IPS-20b (cell line): ENCODE data around the gene OST4.
"Not testable (repeated sequence)": the region's sequence is repeated elsewhere in the genome, so short reads cannot be mapped to it uniquely, and the experiment has no call there.

Experiments
- H3K27ac ChIP-seq: one replicate; pipeline ENCODE4 v1.5.1; 2013; ENCODE audit warnings: low read length
- H3K27me3 ChIP-seq: 2 replicates; pipeline ENCODE4 v1.6.1; 2013; ENCODE audit warnings: mild to moderate bottlenecking, low read length, inconsistent platforms; ENCODE audit not compliant: insufficient read depth
- H3K36me3 ChIP-seq: 2 replicates; pipeline ENCODE4 v1.6.1; 2013; ENCODE audit warnings: low read depth, mild to moderate bottlenecking, inconsistent platforms, low read length, moderate library complexity; ENCODE audit not compliant: insufficient read depth
- H3K4me1 ChIP-seq: 2 replicates; pipeline ENCODE4 v1.6.1; 2013; ENCODE audit warnings: mild to moderate bottlenecking, control low read depth, inconsistent platforms, low read length, moderate library complexity; ENCODE audit not compliant: insufficient read depth
- H3K4me3 ChIP-seq: 2 replicates; pipeline ENCODE4 v1.5.1; 2013; ENCODE audit warnings: mild to moderate bottlenecking, low read length, inconsistent platforms
- H3K9ac ChIP-seq: 2 replicates; pipeline ENCODE4 v1.6.1; 2013; ENCODE audit warnings: low read depth, mild to moderate bottlenecking, inconsistent platforms, low read length, moderate library complexity
- H3K9me3 ChIP-seq: 2 replicates; pipeline ENCODE4 v1.6.1; 2013; ENCODE audit warnings: mild to moderate bottlenecking, low read depth, low read length, inconsistent platforms; ENCODE audit not compliant: insufficient read depth

The OST4 gene

DNA sequence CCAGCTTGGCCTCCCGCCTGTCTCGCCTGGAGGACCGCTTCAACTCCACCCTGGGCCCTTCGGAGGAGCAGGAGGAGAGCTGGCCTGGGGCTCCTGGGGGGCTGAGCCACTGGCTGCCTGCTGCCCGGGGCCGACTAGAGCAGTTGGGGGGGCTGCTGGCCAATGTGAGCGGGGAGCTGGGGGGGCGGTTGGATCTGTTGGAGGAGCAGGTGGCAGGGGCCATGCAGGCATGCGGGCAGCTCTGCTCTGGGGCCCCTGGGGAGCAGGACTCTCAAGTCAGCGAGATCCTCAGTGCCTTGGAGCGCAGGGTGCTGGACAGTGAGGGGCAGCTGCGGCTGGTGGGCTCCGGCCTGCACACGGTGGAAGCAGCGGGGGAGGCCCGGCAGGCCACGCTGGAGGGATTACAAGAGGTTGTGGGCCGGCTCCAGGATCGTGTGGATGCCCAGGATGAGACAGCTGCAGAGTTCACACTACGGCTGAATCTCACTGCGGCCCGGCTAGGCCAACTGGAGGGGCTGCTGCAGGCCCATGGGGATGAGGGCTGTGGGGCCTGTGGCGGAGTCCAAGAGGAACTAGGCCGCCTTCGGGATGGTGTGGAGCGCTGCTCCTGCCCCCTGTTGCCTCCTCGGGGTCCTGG, 11.4 kb upstream of the OST4 start:
- Histone ChIP-seq H3K4me3 (no peak overlapping the region), H3K36me3 (no peaks in the 10 kb centered on the region), H3K4me1 (peaks cover 11% of the 10 kb centered on the region; the same call in 1 of the 2 replicates), H3K27ac (no peak overlapping the region), H3K9ac (no peak overlapping the region), H3K9me3 (no peaks in the 10 kb centered on the region), H3K27me3 (peaks cover 28% of the 10 kb centered on the region)

DNA sequence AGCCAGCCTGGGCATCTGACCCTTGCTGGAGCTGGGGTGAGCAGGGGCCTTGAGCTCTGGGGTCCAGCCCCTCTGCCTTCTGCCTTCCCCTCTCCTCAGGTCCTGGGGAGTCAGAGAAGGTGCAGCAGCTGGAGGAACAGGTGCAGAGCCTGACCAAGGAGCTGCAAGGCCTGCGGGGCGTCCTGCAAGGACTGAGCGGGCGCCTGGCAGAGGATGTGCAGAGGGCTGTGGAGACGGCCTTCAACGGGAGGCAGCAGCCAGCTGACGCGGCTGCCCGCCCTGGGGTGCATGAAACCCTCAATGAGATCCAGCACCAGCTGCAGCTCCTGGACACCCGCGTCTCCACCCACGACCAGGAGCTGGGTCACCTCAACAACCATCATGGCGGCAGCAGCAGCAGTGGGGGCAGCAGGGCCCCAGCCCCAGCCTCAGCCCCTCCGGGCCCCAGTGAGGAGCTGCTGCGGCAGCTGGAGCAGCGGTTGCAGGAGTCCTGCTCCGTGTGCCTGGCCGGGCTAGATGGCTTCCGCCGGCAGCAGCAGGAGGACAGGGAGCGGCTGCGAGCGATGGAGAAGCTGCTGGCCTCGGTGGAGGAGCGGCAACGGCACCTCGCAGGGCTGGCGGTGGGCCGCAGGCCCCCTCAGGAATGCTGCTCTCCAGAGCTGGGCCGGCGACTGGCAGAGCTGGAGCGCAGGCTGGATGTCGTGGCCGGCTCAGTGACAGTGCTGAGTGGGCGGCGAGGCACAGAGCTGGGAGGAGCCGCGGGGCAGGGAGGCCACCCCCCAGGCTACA, 10.7 kb upstream of the OST4 start:
- H3K27ac ChIP-seq = no peak overlapping the region
- H3K4me3 ChIP-seq = no peak overlapping the region
- peaks cover 8% of the 10 kb centered on the region; the same call in 1 of the 2 replicates for H3K4me1 ChIP-seq
- H3K9ac ChIP-seq = 0 out of 2 replicates have a peak overlapping the region, but pooled peaks have one; percentile 24
- H3K36me3 ChIP-seq = no peaks in the 10 kb centered on the region
- H3K9me3 ChIP-seq = no peaks in the 10 kb centered on the region
- H3K27me3 ChIP-seq = peaks cover 20% of the 10 kb centered on the region

DNA sequence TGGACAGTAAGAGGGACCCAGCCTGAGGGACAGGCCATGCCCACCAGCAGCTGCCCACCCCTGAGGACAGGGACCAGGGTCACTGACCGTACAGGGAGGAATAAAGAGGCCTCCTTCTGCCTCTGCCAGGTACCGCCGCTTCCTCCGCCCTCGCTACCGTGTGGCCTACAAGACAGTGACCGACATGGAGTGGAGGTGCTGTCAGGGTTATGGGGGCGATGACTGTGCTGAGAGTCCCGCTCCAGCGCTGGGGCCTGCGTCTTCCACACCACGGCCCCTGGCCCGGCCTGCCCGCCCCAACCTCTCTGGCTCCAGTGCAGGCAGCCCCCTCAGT, 9.1 kb upstream of the OST4 start:
- no peaks in the 10 kb centered on the region for H3K9me3 ChIP-seq
- no peak overlapping the region for H3K27ac ChIP-seq
- no peaks in the 10 kb centered on the region for H3K36me3 ChIP-seq
- peaks cover 8% of the 10 kb centered on the region; the same call in 1 of the 2 replicates for H3K4me1 ChIP-seq
- peaks cover 12% of the 10 kb centered on the region for H3K27me3 ChIP-seq
- H3K9ac ChIP-seq = no peak overlapping the region
- no peak overlapping the region for H3K4me3 ChIP-seq

DNA sequence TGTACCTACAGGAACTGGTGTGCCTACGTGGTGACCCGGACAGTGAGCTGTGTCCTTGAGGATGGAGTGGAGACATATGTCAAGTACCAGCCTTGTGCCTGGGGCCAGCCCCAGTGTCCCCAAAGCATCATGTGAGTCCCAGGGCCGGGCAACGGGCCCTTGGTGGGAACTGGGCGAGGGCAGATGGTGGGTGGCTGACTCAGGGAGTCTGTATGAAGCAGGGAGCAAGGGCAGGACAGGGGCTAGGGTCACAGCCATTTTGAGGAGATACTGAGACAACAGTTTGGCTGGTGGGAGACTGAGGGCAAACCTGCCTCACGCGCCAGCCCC, 8.7 kb upstream of the OST4 start:
- no peak overlapping the region for H3K9ac ChIP-seq
- no peak overlapping the region for H3K27ac ChIP-seq
- H3K27me3 ChIP-seq = peaks cover 7% of the 10 kb centered on the region
- H3K36me3 ChIP-seq = no peaks in the 10 kb centered on the region
- no peaks in the 10 kb centered on the region for H3K9me3 ChIP-seq
- peaks cover 4% of the 10 kb centered on the region; the same call in 1 of the 2 replicates for H3K4me1 ChIP-seq
- H3K4me3 ChIP-seq = no peak overlapping the region

DNA sequence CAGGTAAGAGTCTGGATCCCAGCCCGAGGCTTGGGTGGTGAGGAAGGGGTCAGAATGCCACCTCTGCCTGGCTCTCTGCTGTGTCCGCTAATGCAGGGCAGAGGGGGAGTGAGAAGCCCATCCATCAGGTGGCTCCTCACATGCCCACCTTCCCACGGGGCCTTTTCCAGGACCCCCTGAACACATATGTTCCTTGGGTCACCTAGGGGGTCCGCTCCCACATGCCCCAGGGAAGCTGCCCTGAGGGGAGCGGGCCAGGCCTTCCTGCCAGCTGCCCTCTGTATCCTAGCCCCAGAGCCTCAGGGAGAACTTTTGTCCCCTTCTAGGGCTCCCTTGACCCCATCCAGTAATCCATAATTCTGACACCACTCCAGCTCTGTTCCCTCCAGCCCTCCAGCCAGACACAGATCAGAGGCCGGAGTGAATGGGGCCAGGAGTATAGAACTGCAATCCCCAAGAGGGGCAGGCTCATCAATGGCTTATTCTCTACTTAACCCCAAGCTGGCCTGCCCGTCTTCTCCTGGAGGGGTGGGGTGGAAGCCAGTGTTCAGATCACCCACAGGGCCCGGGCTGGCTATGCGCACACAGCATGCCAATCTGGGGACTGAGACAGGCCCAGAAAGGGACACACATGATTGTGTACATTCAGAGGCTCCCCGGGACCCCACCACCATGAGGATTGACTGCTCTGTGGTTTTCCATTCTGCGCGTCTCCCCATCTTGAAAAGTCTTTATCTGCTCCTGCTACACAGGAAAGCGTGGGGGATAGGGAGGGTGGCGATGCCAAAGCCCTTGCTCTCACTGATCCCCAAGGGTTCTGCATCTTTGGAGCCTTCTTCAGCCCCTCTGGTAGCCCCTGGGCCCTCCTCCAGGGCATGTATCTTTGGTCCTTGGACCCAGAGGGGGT, 8.0 kb upstream of the OST4 start:
- Histone ChIP-seq H3K9ac (no peak overlapping the region), H3K27ac (no peak overlapping the region)

DNA sequence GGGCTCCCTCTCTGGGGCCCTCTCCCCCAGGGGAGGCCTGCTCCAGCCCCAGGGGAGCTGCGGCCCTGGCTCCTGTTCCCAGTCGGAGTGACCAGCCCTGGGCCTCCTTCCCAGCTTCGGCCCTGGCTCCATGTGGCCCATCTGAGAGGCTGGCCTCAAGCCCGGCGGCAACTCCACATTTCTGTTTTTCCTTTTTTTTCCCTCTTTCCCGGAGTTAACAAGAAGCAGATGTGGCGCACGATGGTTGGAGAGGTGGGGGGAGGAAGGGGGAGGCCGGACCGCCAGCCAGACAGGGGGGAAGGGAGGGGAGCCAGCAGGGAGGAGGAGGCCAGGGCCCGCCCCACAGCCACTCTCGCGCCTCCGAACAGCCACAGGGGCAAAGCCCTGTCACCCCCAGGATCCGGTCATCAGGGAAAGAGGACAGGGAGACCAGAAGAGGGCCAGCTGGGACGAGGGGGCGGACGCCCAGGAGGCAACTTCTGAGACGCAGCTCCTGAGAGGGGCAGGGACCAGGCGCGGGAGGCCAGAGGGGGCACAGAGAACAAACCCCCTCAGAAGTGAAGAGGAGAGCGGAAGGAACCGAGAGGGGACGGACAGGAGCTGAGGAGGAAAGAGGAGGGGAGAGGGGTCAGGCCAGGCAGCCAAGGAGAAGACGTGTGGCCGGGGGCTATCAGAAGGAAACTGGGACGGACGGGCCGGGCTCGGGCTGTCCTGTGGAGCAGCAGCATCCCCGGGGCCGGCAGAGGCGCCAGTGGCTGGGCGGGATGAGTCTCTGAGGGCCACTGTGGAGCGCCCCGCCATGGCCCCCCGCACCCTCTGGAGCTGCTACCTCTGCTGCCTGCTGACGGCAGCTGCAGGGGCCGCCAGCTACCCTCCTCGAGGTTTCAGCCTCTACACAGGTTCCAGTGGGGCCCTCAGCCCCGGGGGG, 7.1 kb upstream of the OST4 start, which contains the start of gene EMILIN1:
Gene EMILIN1 (plus strand): TSS at position 349 of the 928 bp plus-strand sequence. CDS start 451 bp downstream, at position 800.
- Histone ChIP-seq H3K4me1 (peaks cover 3% of the 10 kb centered on the region; the same call in 1 of the 2 replicates), H3K36me3 (no peaks in the 10 kb centered on the region), H3K27me3 (no peaks in the 10 kb centered on the region), H3K4me3 (no peak within 1 kb of the TSS), H3K9ac (no peak within 1 kb of the TSS), H3K27ac (no peak within 1 kb of the TSS), H3K9me3 (no peaks in the 10 kb centered on the region)

More for the DNA sequence above, 8.0 kb upstream of the OST4 start:
- Histone ChIP-seq H3K4me1 (peaks cover 3% of the 10 kb centered on the region; the same call in 1 of the 2 replicates), H3K36me3 (no peaks in the 10 kb centered on the region), H3K9me3 (no peaks in the 10 kb centered on the region), H3K4me3 (no peak overlapping the region), H3K27me3 (peaks cover under 1% of the 10 kb centered on the region; the same call in 1 of the 2 replicates)

DNA sequence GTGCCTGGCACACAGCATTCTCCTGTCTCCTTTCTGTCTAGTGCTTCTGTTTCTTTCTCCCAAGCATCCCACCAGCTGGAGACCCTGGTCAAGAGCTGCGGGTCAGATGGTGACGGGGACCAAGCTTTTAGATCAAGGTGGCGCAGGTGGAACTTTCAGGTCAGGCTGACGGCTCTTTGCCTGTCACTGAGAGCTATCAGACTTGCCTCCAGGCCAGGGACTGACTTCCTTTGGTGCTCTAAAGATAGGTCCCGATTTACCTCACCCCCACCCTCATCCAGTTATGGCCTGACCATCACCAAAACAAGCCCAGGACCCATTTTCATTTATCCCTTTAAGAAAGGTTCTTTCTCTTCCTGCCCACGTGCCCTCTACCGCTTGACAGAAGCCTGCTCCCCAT, 5.8 kb upstream of the OST4 start:
- Histone ChIP-seq H3K9me3 (no peaks in the 10 kb centered on the region), H3K9ac (no peak overlapping the region), H3K4me1 (peaks cover 7% of the 10 kb centered on the region; the same call in 1 of the 2 replicates), H3K36me3 (no peaks in the 10 kb centered on the region), H3K4me3 (no peak overlapping the region), H3K27ac (no peak overlapping the region), H3K27me3 (no peaks in the 10 kb centered on the region)

DNA sequence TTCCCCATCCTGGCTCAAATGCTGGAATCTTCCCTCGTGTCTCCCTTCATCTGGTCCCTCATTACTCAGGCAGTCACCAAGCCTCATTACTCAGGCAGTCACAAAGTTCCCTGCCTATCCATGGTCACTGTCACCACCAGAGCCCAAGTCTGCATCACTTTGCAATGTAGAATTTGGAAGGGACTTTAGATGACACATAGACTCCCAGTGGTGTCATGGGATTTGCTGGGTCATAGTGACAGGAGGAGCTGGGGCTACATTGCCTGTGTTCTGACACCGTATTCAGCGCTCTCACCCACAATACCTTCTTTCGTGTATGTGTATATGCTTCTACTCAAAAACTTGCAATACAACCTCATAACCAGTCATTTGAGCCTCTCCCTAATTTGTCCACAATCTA, 4.9 kb upstream of the OST4 start:
- Histone ChIP-seq H3K9ac (no peak overlapping the region), H3K9me3 (no peaks in the 10 kb centered on the region), H3K4me3 (no peak overlapping the region), H3K27me3 (no peaks in the 10 kb centered on the region), H3K4me1 (peaks cover 4% of the 10 kb centered on the region; the same call in 1 of the 2 replicates), H3K27ac (no peak overlapping the region), H3K36me3 (no peaks in the 10 kb centered on the region)

DNA sequence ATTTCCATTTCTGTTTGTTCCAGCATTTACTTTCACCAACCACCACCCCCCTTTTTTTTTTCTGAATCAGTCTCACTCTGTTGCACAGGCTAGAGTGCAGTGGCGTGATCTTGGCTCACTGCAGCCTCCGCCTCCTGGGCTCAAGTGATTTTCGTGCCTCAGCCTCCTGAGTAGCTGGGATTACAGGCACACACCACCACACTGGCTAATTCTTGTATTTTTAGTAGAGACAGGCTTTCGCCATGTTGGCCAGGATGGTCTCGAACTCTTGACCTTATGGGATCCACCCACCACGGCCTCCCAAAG, 4.1 kb upstream of the OST4 start:
- H3K27ac ChIP-seq, H3K4me1 ChIP-seq, H3K9me3 ChIP-seq, H3K36me3 ChIP-seq, H3K4me3 ChIP-seq, H3K9ac ChIP-seq, H3K27me3 ChIP-seq: not testable (repeated sequence)

DNA sequence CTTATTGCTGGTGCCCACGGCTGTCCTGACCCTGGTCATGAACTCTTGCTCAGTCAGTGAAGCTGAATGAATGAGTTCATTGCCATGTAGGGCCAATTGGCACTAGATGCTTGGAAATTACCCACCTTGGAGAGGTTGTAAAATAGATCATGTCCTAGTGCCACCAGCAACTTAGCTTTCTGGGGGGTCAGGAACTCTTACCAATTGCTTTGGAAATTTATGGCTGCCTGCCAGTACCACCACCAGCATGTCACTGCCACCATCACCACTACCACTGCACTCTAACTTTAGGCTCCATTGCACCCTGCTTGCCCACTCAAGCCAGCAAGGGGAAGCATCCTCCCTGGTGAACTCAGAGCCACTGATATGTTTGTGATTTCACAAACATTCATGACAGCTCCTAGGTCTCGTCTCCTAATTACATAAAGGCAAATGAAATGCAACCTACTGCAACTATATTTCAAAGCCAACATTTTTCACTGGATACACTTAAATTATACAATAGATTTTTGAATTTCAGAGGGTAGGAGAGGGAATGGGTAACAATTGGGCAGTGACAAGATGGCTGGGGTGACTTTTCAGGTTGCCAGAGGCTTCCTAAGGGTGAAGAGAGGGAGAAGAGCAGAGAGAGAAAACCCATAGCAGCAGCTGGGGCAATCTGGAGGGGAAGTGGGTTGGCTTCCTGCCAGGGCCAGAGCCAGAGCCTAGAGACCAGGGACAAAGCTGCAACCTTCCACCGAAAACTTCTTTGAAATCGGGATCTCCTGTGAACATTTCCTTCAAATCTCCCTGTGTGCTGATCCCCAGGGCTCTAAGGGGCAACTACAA, 3.5 kb upstream of the OST4 start:
- H3K9ac ChIP-seq = no peak overlapping the region
- H3K4me3 ChIP-seq = no peak overlapping the region
- peaks cover 5% of the 10 kb centered on the region; the same call in 1 of the 2 replicates for H3K36me3 ChIP-seq
- no peaks in the 10 kb centered on the region for H3K27me3 ChIP-seq
- H3K4me1 ChIP-seq = peaks cover 7% of the 10 kb centered on the region; the same call in 1 of the 2 replicates
- no peaks in the 10 kb centered on the region for H3K9me3 ChIP-seq
- H3K27ac ChIP-seq = no peak overlapping the region
